CD8-positive, alpha-beta T cell (primary cell): ENCODE results near the gene MYOM3. TPM values are rescaled to one million over a fixed set of nuclear protein-coding genes. Genes with fewer than 3 reads are reported as not detected.

Experiments used
- total RNA-seq, 46 experiments: library from RNA in 2 of 46; stranded (reverse) in 2 of 46; gene quantifications; one replicate each; pipeline ENCODE4 v1.2.3 and lab custom pipeline; 2021 to 2026

The MYOM3 gene
- total RNA-seq, 2 experiments from 2014 or later = not detected

Other genes with a start within 250 kb of the MYOM3 start
- gene FUCA1, start 243.8 kb downstream of the MYOM3 start, total RNA-seq = 1 to 10 TPM; 5.3 to 5.7 TPM
- gene CNR2, start 198.8 kb downstream of the MYOM3 start, total RNA-seq = under 1 TPM; 0.92 to 0.98 TPM
- 100 to 1,000 TPM; 187 to 203 TPM for gene PNRC2, start 152.3 kb downstream of the MYOM3 start, total RNA-seq
- gene SRSF10, start 131.8 kb downstream of the MYOM3 start, total RNA-seq = 100 to 1,000 TPM; 321 to 335 TPM
- gene IL22RA1, start 31.0 kb upstream of the MYOM3 start, total RNA-seq = not detected
- gene IFNLR1, start 75.2 kb upstream of the MYOM3 start, total RNA-seq = 1 to 10 TPM; 4.1 to 5.6 TPM
- not detected for gene GRHL3, start 207.2 kb upstream of the MYOM3 start, total RNA-seq